HG03139 (cell line): Measurements from ENCODE around the gene GRIPAP1.

ENCODE experiments used
- ATAC-seq: cut with Tn5 transposase; IDR thresholded peaks from one replicate; pipeline ENCODE4 v1.9.1; 2021; ENCODE audit not compliant: unreplicated experiment

Gene GRIPAP1, protein sequence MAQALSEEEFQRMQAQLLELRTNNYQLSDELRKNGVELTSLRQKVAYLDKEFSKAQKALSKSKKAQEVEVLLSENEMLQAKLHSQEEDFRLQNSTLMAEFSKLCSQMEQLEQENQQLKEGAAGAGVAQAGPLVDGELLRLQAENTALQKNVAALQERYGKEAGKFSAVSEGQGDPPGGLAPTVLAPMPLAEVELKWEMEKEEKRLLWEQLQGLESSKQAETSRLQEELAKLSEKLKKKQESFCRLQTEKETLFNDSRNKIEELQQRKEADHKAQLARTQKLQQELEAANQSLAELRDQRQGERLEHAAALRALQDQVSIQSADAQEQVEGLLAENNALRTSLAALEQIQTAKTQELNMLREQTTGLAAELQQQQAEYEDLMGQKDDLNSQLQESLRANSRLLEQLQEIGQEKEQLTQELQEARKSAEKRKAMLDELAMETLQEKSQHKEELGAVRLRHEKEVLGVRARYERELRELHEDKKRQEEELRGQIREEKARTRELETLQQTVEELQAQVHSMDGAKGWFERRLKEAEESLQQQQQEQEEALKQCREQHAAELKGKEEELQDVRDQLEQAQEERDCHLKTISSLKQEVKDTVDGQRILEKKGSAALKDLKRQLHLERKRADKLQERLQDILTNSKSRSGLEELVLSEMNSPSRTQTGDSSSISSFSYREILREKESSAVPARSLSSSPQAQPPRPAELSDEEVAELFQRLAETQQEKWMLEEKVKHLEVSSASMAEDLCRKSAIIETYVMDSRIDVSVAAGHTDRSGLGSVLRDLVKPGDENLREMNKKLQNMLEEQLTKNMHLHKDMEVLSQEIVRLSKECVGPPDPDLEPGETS

DNA sequence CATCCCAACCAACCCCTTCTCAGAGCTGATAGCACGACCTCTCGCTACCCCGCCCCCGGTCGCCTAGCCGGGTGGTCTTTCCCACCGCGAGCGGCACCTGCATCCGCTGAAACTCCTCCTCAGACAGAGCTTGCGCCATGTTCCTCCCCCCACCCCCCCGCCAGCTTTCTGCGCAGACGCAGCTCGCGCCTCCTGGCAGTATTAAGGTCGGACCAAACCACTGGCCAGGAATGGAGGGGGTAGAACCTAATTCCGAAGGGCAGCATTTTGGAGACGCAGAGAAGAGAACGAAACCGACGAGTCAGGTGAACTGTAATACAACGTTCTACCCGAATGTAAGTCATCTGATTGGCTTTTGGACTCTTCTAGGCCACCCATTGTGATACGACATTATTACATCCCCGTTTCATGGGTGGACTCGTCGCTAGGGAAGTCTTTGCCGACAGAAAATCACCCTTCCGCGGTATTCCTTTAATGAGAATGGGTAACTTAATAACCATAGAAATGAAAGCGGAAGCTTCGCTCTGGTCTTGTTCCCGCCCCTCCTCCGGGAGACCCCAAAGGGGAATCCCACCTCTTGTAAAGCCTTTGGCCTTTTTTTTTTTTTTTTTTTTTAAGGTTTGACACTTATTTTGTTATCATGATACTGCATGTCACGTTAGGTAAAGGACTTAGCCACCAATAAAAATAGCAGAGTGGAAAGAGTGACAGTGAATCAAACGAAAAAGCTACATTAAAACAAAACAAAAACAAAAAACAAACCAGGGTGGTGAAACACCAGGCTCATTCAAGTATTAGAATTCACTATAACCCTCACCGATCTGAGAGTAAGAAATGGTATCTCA, at the start of gene GRIPAP1:
Gene GRIPAP1, minus strand, starts transcription at position 174 of the 845 bp plus-strand sequence. Its CDS starts 35 bp downstream, at position 139.
- ATAC-seq: peak; percentile 65

DNA sequence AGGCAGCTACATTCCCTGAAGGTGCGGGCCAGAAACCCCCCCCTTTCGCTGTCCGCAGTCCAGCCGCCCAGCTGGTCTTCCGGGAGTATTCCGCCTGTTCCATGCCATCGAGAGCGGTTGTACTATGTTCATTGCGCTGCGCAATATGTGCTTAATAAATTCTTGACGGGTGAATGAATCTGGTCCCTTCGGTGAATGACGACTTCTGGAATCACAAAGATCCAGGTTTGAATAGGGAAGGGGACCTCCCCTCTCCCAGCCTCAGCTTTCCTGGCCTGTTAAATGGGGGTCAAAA, 41.9 kb upstream of the GRIPAP1 start:
- ATAC-seq: no peak

DNA sequence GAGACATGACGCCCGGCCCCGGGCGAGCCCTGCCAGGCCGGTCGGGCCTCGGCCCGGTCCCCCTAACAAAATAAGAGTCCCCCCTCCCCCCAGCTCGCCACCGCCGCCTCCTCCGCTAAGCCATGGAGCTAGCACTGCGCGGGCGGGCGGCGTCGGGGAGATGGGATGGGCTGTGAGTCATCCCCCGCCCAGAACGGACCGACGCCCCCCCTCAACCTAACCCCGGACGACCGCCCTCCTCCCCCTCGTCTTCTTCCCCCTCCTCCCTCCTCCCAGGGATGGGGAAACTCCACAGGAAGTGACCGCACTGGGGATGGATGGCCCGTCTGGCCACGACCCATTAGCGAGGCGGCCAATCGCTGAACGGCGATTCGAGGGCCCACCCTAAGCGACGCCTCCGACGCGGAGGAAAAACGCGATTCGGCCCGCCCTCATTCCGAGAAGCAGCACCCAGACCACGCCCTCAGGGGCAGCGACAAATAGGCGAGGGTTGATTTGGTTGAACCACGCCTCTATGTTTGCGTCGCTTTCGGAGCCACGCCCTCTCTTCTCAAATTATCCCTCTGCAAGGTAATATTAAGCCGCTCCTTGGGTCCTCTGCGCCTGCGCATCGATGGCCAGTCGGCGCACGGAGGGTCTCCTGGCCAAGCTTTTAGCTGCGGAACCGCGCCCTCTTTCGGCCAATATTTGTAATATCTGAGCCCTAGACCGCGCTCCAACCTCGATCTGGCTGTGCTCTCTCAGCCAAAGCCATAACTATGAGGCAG, 41.3 kb upstream of the GRIPAP1 start, which contains the start of gene TFE3:
Gene TFE3, minus strand, starts transcription at position 138 of the 767 bp plus-strand sequence. Its CDS starts 131 bp downstream, at position 7.
- ATAC-seq: peak; percentile 87

DNA sequence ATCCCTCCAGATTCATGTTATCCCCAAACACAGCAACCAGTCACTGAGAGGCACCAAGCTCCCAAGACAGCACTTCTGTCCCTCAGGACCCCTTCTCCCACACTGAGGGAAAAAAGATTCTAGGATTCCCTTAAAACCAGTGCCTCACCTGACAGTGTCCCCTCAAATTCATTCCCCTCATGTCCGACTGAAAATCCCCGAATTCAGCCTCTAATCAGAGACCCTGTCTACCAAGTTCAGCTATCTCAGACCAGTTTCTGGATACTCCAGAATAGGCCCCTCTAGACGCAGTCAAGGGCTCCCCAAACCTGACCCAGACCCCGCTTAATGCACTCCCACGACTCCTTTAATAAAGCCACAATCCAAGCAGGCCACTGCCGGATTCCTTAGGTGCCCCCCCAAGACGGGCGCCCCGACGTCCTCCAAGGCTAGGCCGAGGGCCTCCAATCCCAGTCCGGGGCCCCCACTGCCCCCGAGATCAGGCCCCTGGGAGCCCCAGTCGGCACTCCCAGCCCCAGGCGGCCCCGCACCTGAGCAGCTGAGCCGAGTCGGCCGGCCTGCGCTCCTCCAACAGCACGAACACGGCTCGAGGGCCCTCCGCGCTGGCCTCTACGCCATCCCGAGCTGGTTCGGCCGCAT, 40.6 kb upstream of the GRIPAP1 start:
- ATAC-seq: peak; percentile 3

DNA sequence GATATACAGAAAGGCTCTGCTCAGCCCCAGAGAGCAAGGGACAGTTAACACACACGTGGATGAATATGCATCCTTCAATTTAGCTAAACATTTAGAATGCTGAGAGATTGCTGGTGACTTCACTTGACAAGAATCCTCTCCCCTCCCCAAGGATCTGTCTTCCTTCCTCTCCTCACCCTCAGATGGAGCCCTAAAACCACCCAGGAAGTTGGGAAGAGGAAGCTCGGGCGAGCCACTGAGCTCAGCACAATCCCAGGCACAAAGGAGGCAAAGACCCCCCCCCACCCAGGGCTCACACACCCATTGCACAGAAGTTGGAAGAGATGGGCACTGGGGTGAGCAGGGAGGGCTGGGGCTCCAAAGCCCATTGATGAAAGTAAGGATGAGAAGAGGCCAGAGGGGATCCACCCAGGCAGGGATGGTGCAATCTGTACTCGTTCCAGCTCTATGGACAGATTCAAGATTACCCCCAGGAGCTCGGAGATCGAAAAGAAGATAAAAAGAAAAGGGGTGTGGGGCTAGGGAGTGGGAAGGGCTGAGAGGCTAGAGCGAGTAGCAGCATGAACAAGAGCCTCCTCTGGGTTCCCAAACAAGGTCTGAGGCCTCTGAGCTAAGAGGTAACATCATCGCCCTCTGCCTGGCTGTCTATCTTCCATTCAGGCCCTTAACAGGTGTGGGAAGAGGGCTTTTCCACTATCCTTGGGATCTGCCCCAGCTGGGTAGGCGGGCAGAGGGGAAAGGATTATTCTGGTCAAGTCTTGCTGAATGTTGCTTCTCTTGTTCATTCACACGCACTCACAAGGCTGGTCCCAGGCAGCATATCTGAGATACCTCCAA, 39.9 kb upstream of the GRIPAP1 start:
- no peak for ATAC-seq

DNA sequence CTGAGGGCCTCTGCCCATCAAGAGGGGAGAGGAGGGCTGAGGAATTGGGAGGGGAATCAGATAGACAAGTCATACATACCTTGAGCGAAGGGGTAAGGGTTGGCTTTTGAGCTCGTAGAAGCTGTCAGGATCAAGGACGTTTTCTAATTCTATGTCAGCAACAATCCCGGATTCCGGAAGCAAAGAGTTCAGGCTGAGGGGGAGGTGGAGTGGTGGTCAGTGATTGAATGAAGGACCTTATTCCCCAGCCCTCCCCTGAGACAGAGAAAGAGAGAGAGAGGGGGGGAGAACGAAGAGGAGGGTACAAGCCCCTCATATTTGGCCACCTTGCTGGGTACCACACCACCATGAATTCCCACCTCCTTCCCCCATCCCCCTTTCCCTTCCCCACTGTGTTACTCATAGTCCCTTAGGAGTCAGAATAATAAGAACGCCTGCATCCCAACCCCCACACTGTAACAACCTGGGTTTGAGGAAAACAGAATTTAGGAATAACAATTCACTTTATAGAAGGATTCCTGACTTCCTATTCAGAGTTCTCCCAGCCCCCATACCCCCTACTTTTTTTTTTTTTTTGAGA, 38.4 kb upstream of the GRIPAP1 start:
- ATAC-seq: no peak

DNA sequence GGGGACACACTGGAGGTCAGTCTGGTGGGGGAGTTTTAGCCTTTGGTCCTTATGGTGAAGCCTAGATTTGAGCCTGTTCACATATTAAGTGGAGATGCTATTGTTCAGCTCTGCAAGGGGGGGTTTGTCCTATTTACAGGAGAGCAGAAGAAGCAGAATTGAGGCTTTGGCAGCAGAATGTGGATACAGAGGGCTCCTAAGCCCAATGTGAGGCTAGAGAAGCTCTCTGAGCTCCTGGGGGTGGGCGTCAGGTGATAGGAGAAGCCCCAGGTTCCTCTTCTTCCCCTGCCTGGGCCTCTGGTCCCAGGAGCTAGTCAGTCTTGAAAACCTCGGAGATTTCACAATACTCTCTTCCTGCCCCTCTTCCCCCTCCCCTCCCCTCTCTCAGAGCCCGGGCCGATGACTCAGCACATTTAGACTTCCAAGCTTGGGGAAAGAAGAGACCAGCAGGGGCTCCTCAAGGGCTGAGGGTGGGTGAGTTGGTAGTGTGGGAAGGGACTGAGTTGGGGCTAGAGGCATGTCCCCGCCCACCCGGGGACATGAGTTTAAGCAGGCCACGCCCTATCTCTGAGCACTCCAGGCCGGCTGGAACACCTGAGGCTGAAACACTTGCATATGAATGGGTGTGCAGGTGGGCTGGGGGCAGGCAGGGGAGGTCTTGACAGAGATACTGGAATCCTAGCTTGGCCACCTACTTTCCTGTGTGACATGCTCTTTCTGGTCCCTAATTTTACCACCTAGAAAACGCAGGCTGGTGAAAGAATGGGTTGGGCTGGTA, 37.7 kb upstream of the GRIPAP1 start:
- no peak for ATAC-seq

DNA sequence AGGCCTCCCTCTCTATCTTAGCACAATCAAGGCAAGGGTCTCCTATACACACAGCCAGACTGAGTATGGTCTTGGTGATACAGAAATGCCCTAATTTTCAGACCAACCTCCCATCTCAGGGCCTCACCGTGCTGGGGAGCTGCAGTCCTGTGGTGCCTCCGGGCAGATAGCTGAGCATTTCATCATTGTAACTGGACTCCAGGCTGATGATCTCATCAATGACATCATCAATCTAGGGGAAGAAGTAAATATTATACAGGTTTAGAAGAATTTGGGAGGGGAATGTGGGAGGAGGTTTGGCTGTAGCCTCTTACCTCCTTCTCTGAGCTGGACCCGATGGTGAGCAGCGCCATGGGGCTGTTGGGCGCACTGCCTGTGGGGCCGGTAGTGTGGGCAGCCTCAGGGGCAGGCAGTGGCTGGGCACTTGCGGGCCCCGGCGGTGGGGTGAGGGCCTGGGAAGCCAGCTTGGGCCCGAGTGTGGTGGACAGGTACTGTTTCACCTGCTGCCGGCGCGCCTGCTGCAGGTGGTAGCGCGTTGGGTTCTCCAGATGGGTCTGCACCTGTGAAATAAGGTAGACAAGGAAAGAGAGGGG, 35.9 kb upstream of the GRIPAP1 start:
- no peak for ATAC-seq

DNA sequence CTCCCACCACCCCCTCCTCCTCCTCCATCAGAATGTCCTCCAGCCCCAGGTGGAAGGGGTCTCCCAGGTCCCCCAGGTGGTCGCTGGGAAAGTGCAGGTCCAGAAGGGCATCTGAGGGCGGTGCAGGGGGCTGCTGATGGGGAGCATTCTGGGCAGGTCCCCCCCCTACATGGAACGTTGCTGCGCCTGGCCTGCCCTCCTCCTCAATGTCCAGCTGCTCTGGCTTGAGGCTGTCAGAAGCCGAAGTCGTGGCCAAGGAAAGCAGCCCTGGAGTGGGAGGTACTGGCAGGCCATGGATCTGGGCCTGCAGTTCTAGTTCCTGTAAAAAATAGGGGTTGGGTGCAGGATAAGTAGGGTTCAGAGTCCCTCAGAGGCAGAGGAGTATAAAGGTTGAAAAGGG, 28.2 kb upstream of the GRIPAP1 start:
- ATAC-seq: no peak

DNA sequence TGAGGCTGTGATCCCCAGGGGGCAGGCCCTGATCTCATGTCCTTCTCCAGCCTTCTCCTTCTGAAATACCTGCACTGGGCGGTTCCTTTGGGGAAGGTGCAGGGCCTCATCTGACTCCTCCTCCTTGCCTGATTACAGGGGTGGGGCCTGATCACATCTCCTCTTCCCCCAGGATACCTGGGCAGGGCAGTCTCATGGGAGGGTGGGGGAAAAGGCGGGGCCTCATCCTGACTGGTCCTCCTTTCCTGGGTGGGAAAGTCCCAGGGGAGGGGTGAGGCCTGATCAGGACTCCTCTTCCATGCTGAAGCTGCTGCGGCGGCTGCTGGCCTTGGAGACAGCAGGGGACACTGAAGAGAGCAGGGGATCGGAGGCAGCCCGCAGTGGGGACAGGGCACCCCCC, 27.8 kb upstream of the GRIPAP1 start:
- ATAC-seq: no peak

DNA sequence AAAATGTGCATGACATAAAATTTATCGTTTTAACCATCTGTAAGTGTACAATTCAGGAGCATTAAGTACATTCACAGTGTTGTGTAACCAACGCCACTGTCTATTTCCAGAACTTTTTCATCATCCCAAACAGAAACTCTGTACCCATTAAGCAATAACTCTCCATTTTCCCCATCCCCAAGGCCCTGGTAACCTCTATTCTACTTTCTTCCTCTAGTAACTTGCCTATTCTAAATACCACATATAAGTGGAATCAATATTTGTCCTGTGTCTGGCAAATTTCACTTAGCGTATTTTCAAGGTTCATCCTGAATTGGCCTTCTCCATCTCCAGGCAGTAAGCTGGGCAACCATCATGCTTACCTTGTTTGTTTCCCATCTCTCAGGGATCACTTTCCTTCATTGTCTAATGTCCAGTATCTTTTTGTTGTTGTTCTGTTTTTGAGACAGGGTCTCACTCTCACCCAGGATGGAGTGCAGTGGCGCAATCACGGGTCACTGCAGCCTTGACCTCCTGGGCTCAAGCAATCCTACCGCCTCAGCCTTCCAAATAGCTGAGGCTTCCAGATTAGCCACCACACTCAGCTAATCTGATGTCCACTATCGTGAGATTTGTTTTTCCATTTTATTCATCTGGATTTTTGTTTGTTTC, 17.7 kb upstream of the GRIPAP1 start:
- ATAC-seq: no peak

DNA sequence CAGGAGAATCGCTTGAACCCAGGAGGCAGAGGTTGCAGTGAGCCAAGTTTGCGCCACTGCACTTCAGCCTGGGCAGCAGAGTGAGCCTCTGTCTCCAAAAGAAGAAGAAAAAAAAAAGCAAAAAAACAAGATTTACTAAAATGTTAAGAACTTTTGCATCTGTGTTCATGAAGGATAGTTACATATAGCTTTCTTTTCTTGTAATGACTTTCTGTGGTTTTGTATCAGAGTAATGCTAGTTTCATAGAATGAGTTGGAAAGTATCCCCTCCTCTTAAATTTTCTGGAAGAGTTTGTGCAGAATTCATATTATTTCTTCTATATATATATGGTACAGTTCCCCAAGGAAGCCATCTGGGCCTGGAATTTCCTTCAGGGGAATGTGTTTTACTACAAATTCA, 17.0 kb upstream of the GRIPAP1 start:
- ATAC-seq: no peak

DNA sequence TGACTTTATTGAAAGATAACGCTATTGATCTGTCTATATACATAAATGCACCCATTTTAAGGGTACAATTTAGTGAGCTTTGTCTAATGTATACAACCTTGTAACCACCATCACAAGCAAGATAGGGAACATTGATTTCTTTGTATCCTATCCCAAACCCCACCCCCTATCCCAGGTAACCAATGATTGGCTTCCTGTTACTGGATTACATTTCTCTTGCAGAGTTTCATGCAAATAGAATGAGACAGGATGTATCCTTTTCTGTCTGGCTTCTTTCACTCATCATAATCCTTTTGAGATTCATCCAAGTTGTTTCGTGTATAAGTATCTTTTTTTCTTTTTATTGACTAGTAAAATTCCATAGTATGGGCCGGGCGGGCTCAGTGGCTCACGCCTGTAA, 1.6 kb upstream of the GRIPAP1 start:
- no peak for ATAC-seq

DNA sequence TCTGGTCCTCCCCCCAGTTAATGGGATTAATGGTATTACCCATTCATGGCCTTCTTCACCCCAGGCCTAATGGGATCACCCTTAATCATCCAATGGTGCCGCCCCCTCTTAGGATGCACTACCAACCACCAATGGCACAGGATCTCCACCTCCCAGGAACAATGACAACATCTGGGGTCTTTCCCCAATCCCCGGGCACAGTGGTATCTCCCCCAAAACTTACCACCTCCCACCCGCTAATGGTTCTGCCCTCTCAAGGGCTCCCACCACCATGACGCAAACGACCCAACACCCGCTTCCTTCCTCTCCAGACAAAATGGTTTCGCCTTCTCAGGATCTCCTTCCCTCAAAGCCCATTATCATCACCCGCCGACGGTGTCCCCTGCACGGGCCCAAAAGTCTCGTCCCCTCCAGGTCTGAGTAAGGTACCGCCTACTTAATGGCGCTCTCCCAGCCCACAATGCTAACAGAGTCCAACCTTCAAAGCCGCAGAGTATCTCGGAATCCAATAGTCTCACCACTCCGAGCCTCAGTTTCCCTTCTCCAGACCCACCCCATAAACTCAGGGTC, 458 bp downstream of the GRIPAP1 start:
- ATAC-seq: peak; percentile 17

DNA sequence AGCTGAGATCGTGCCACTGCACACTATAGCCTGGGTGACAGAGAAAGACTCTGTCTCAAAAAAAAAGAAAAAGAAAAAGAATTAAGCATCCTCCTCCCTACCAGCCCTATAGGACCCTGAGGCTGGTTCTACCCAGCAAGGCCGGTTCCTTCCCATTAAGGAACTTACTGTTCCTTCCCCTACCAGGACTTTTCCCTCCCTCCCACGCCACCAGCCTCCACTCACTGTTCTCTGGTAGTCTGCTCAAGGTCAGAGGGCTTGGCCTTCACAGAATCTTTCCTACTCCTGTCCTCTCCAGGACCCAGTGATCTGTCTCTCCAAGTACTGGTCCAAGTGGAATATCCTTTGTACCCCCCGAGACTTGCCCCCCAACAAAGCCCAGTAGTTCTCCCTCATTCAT, 1.4 kb downstream of the GRIPAP1 start:
- no peak for ATAC-seq

DNA sequence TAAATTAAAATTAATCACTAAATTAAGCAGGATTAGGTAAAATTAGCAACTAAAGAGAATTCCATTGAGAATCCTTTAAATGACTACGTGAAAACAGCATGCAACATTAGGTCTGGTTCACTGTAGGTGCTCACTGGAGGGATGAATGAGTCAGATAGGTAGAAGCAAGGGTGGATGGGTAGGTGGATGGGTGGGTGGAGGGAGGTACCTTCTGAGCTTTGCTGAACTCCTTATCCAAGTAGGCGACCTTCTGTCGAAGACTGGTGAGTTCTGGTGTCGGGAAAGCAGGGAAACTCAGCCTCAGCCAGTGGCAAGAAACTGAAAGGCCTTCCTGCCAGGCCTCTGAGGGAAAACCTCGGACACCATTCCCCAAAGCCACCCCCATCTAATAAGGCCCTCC, 3.0 kb downstream of the GRIPAP1 start:
- no peak for ATAC-seq

DNA sequence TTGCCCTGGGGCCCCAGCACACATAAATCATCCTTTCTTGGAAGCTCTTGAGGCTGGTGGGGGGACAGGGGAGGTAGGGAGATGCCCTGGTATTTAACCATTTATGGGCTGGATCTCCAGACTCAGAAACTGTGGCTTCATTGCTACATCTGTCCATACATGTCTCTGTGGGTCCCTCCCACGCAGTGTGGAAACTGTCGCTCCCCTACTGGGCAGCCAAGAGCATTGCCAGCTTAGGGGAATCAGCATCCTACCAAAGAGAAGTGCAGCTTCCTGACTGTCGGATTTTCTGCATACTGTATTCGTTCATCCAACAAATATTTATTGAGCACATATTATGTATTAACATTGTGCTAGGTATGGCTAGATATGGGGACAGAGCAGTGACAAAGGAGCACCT, 3.7 kb downstream of the GRIPAP1 start:
- no peak for ATAC-seq
